Vagina (tissue), 2 donors: ENCODE results near the gene ZBTB40. TPM values are rescaled to one million over a fixed set of nuclear protein-coding genes. Genes with fewer than 3 reads are reported as not detected.

Experiments used
- DNase-seq, 2 donors: peaks; one replicate each; pipeline ENCODE4 v3.0.0-alpha.2; 2017; ENCODE audit errors: extremely low spot score in 2 of 2
- H3K27ac ChIP-seq: fragments of 200-600 bp; sonication (generic); one replicate; pipeline ENCODE4 v1.5.1; 2019
- H3K27me3 ChIP-seq: fragments of 200-600 bp; sonication (generic); one replicate; pipeline ENCODE4 v1.5.1; 2019
- H3K36me3 ChIP-seq, 2 donors: fragments of 200-600 bp; sonication (generic); one replicate each; pipeline ENCODE4 v1.5.1; 2017 to 2019
- H3K4me1 ChIP-seq: fragments of 200-600 bp; sonication (generic); one replicate; pipeline ENCODE4 v1.5.1; 2019
- H3K4me3 ChIP-seq, 2 donors: fragments of 200-600 bp; sonication (generic); 1 replicate in 1 of 2; 2 replicates in 1 of 2; pipeline ENCODE4 v1.5.1; 2016 to 2019
- H3K9me3 ChIP-seq: fragments of 200-600 bp; sonication (generic); one replicate; pipeline ENCODE4 v1.5.1; 2019
- POLR2A ChIP-seq, 2 donors: fragments of 450-650 bp; IDR thresholded peaks; one replicate each; pipeline ENCODE4 v1.6.1; 2017; ENCODE audit warnings: antibody characterized with exemption in 2 of 2, mild to moderate bottlenecking in 2 of 2, moderate library complexity in 2 of 2
- POLR2AphosphoS5 ChIP-seq, 2 donors: sonication (generic); formaldehyde crosslinking; IDR thresholded peaks; one replicate each; pipeline ENCODE4 v1.9.0; 2017; ENCODE audit warnings: antibody characterized with exemption in 2 of 2, mild to moderate bottlenecking in 2 of 2, low read depth in 1 of 2; ENCODE audit not compliant: insufficient read depth in 1 of 2
- intact Hi-C: fragments of 100-400 bp; cut with DNase I; formaldehyde crosslinking; loops from one replicate; pipeline ENCODE4 v1.15.1; 2023
- total RNA-seq: library from RNA; depleted of rRNA; stranded (reverse); fragments of >200 nt; gene quantifications from one replicate; pipeline ENCODE4 v1.2.3, GENCODE V29; 2016
- TF ChIP-seq, protein P1 (sequence below), 3 experiments: fragments of 450-650 bp in 2 of 3; fragments of 200-600 bp in 1 of 3; sonication (generic) in 1 of 3; IDR thresholded peaks; one replicate each; pipeline ENCODE4 v1.5.1; 2017 to 2019; ENCODE audit warnings: antibody characterized with exemption in 3 of 3, mild to moderate bottlenecking in 2 of 3, moderate library complexity in 2 of 3

ZBTB40 gene
- total RNA-seq, 1 donor from 2014 or later, result 14.7 TPM

DNA sequence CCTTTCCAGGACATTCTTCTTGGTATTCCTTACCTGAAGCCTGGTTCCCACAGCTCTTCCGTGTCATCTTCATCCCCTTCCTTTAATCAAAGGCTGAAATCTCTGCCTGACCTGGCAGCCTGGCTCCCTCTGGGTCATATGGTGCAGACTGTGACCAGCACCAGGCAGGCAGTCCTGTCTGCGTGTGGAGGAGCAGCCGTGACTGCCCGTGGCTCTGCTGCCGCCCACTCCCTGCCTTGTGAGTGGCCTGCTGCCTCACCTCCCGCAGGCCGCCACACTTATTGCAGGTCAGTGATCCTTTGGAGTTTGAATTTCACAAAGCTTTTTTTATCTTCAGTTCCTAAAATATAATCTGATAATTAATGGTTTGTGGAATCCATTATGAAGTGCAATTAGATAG is 75.5 kb downstream of the ZBTB40 start:
- Histone ChIP-seq H3K9me3 (no peaks in the 10 kb centered on the region), H3K4me3 (no peak overlapping the region), H3K36me3 (peaks cover 0 to 52% of the 10 kb centered on the region in 2 donors), H3K4me1 (peaks cover 15% of the 10 kb centered on the region), H3K27ac (no peak overlapping the region), H3K27me3 (no peaks in the 10 kb centered on the region)
- TF ChIP-seq, protein P1, sequence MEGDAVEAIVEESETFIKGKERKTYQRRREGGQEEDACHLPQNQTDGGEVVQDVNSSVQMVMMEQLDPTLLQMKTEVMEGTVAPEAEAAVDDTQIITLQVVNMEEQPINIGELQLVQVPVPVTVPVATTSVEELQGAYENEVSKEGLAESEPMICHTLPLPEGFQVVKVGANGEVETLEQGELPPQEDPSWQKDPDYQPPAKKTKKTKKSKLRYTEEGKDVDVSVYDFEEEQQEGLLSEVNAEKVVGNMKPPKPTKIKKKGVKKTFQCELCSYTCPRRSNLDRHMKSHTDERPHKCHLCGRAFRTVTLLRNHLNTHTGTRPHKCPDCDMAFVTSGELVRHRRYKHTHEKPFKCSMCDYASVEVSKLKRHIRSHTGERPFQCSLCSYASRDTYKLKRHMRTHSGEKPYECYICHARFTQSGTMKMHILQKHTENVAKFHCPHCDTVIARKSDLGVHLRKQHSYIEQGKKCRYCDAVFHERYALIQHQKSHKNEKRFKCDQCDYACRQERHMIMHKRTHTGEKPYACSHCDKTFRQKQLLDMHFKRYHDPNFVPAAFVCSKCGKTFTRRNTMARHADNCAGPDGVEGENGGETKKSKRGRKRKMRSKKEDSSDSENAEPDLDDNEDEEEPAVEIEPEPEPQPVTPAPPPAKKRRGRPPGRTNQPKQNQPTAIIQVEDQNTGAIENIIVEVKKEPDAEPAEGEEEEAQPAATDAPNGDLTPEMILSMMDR (IDR thresholded peaks at IDR 0.05), result no peak
- TF ChIP-seq POLR2AphosphoS5 (IDR thresholded peaks at IDR 0.05; ENCODE audit: insufficient read depth in 1 of 2, low read depth in 1 of 2) (no peak), POLR2A (IDR thresholded peaks at IDR 0.05) (no peak)
- no peak for DNase-seq
- intact Hi-C loops, result no loop called here

DNA sequence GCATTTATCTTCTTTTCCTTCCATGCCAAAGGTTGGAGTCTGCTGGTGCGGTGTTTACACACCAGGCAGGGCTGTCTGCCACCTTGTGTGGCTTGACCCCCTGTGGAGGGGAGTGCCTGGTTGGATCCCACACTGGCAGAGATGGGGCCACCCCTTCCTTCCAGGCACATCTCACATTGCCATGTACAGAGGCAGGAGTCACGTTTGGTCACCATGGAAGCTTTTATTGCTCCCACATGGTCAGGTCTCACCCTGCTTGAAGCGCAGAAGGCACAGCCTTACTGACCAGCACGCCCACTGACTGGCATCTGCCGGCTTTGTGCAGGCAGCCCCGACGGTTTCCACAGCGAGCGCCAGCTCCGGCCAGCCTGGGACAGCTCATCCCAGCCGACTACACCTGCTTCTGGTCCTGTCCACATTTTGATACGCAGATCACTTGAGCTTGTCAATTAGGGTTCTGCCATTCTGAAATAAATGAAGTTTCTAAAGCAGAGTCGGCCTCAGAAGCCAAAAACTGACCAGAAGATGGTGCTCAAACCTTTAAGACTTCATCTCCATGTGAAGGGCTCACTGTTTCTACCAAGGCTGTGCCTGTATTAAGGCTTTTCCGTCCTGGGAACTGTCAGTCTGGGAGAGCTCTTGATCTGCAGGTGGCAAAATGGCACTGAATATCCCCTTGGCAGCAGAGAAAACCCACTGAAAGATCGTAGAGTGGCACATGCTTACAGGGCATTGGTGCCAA is 76.1 kb downstream of the ZBTB40 start:
- TF ChIP-seq, protein P1 (IDR thresholded peaks at IDR 0.05), result no peak
- TF ChIP-seq POLR2AphosphoS5 (IDR thresholded peaks at IDR 0.05; ENCODE audit: insufficient read depth in 1 of 2, low read depth in 1 of 2), result no peak
- TF ChIP-seq POLR2A (IDR thresholded peaks at IDR 0.05), result no peak
- Histone ChIP-seq H3K27me3 (no peaks in the 10 kb centered on the region), H3K27ac (no peak overlapping the region), H3K4me3 (no peak overlapping the region), H3K36me3 (peaks cover 0 to 46% of the 10 kb centered on the region in 2 donors), H3K9me3 (no peaks in the 10 kb centered on the region), H3K4me1 (peaks cover 15% of the 10 kb centered on the region)
- no peak for DNase-seq
- intact Hi-C loops, result no loop called here

DNA sequence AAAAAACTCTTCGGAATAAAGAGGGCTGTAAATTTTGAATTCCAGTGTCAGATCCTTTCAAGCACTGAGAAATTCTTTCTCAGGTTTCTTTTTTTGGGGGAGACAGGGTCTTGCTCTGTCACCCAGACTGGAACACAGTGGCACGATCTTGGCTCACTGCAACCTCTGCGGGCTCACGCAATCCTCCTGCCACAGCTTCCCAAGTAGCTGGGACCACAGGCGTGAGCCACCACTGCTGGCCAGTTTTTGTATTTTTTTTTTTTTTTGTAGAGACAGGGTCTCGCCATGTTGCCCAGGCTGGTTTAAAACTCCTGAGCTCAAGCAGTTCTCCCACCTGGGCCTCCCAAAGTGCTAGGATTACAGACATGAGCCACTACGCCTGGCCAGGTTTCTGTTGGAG is 76.8 kb downstream of the ZBTB40 start:
- Histone ChIP-seq H3K9me3 (no peaks in the 10 kb centered on the region), H3K4me3 (no peak overlapping the region), H3K4me1 (peaks cover 15% of the 10 kb centered on the region), H3K27ac (no peak overlapping the region), H3K27me3 (no peaks in the 10 kb centered on the region), H3K36me3 (peaks cover 0 to 43% of the 10 kb centered on the region in 2 donors)
- no peak for DNase-seq
- TF ChIP-seq, protein P1 (IDR thresholded peaks at IDR 0.05), result no peak
- intact Hi-C loops, result no loop called here

DNA sequence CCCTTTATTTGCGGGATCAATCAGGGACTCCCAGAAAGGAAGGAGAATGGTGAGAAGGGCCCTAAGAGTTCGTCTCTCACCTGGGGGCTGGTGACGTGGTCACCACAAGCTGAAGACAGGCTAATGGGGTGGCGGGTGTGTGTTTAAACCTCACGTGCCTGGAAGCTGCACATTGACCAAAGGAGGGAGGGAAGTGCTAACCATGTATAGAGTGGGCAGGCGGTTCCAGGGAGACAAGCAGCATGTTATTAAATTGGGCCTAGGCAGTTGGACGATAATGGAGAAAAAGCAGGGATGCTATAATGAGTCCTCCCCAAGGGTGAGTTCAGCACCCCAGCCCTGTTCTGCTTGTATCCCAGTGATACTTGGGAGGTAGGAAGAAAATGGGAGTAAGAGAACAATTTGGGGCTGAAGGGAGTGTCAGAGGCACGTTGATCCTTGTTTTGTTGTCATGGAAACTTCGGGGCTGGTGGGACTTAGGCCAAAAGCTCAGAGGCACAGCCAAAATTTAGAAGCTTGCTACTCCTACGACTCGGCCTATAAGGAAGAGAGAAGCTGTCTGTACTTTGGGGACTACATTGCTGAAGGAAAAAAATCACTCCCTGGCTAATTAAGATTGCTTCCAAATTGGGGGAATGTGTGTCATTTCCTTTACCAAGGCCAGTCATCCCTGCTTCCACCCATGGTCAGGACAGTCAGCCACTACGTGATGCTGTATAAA is 78.4 kb downstream of the ZBTB40 start:
- no peak for TF ChIP-seq POLR2A (IDR thresholded peaks at IDR 0.05)
- TF ChIP-seq, protein P1 (IDR thresholded peaks at IDR 0.05), result no peak
- TF ChIP-seq POLR2AphosphoS5 (IDR thresholded peaks at IDR 0.05; ENCODE audit: insufficient read depth in 1 of 2, low read depth in 1 of 2), result no peak
- DNase-seq, result no peak
- Histone ChIP-seq H3K27me3 (no peaks in the 10 kb centered on the region), H3K4me3 (no peak overlapping the region), H3K4me1 (peaks cover 15% of the 10 kb centered on the region), H3K27ac (peak overlapping the region; percentile 43), H3K9me3 (no peaks in the 10 kb centered on the region), H3K36me3 (peaks cover 0 to 28% of the 10 kb centered on the region in 2 donors)
- intact Hi-C loops, result no loop called here

DNA sequence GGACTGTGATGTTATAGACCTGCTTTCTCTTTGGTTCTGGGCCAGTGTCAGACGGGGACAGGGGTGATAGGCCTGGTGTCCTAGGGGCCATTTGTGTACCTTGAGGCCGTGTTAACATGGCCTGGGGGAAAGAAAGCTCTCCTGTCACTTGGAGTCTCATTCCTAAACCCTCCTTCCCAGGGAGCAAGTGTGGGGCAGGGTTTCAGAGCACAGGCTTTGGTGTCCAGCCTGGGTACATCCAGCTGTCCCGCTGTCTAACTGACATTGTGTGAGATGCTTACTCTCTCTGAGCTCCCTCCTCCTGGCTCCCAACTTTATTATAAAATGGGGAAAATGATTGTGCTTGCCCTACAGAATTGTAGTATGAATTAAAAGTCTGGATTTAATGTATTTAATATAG is 79.1 kb downstream of the ZBTB40 start:
- H3K36me3 ChIP-seq, result peaks cover 0 to 22% of the 10 kb centered on the region in 2 donors
- H3K4me3 ChIP-seq, result no peak overlapping the region
- TF ChIP-seq POLR2AphosphoS5 (IDR thresholded peaks at IDR 0.05; ENCODE audit: insufficient read depth in 1 of 2, low read depth in 1 of 2), result no peak
- TF ChIP-seq, protein P1 (IDR thresholded peaks at IDR 0.05), result no peak
- TF ChIP-seq POLR2A (IDR thresholded peaks at IDR 0.05), result no peak
- DNase-seq, result no peak
- no peaks in the 10 kb centered on the region for H3K9me3 ChIP-seq
- peaks cover 15% of the 10 kb centered on the region for H3K4me1 ChIP-seq
- H3K27ac ChIP-seq, result peak overlapping the region; percentile 43
- H3K27me3 ChIP-seq, result no peaks in the 10 kb centered on the region
- intact Hi-C loops, result no loop called here
